Gastrocnemius medialis (tissue), 4 donors: ENCODE results near the gene HIBCH.

Experiments
- CTCF ChIP-seq, 5 experiments: fragments of 450-650 bp in 3 of 5; fragments of 200-600 bp in 2 of 5; sonication (generic) in 2 of 5; IDR thresholded peaks in 4 of 5; conservative IDR thresholded peaks in 1 of 5; 1 replicate in 4 of 5; 2 replicates in 1 of 5; pipeline ENCODE4 v1.5.1; 2016 to 2019; ENCODE audit warnings: antibody characterized with exemption in 5 of 5, mild to moderate bottlenecking in 3 of 5, moderate library complexity in 3 of 5
- POLR2A ChIP-seq, 2 donors: fragments of 450-650 bp; IDR thresholded peaks; one replicate each; pipeline ENCODE4 v1.6.1; 2017; ENCODE audit warnings: antibody characterized with exemption in 2 of 2, mild to moderate bottlenecking in 2 of 2, moderate library complexity in 2 of 2

GRCh38 chr2:190190507-190191162, 129.0 kb downstream of the HIBCH start:
- TF ChIP-seq POLR2A (IDR thresholded peaks at IDR 0.05): no peak
- TF ChIP-seq CTCF (IDR thresholded peaks at IDR 0.05 in 4 of 5, conservative IDR thresholded peaks at IDR 0.05 in 1 of 5): no peak
